PFSK-1 (cell line): ENCODE results near the gene TMEM218.

ENCODE experiments used
- POLR2AphosphoS5 ChIP-seq: IDR thresholded peaks from 2 replicates; pipeline ENCODE4 v1.6.1; 2012; ENCODE audit warnings: low read depth, mild to moderate bottlenecking, control low read depth, low read length, moderate library complexity
- REST ChIP-seq, 2 experiments: IDR thresholded peaks; 2 replicates each; pipeline versions ENCODE4 v1.6.1 to v1.8.0; 2011 to 2012; ENCODE audit warnings: low read depth in 2 of 2, low read length in 2 of 2, control low read depth in 1 of 2, inconsistent platforms in 1 of 2, mild to moderate bottlenecking in 1 of 2, moderate library complexity in 1 of 2; ENCODE audit not compliant: insufficient read depth in 1 of 2

GRCh38 chr11:125075242-125075625 lies 36.2 kb downstream of the TMEM218 start:
- TF ChIP-seq REST (IDR thresholded peaks at IDR 0.05; ENCODE audit: insufficient read depth in 1 of 2, low read depth in 2 of 2, low read length in 2 of 2) (no peak), POLR2AphosphoS5 (no peak)
